Measurements from ENCODE around the gene ELOVL2.

DNA sequence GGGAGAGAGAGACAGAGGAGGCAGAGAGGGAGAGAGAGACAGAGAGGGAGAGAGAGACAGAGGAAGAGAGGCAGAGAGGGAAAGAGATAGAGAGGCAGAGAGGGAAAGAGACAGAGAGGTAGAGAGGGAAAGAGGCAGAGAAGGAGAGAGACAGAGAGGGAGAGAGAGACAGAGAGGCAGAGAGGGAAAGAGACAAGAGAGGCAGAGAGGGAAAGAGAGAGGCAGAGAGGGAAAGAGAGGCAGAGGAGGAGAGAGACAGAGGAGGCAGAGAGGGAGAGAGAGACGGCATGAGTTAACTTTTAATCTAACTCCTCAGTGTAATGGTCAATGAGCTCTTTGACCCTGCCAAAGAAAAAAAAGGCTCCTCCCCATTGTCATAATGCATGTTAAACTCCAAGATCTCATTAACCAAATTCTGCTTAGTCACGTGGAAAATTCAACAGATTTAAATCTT lies 7.1 kb downstream of the ELOVL2 start:
- no peak for TF ChIP-seq POLR2AphosphoS5 (IDR thresholded peaks at IDR 0.05)
- TF ChIP-seq, protein P1, sequence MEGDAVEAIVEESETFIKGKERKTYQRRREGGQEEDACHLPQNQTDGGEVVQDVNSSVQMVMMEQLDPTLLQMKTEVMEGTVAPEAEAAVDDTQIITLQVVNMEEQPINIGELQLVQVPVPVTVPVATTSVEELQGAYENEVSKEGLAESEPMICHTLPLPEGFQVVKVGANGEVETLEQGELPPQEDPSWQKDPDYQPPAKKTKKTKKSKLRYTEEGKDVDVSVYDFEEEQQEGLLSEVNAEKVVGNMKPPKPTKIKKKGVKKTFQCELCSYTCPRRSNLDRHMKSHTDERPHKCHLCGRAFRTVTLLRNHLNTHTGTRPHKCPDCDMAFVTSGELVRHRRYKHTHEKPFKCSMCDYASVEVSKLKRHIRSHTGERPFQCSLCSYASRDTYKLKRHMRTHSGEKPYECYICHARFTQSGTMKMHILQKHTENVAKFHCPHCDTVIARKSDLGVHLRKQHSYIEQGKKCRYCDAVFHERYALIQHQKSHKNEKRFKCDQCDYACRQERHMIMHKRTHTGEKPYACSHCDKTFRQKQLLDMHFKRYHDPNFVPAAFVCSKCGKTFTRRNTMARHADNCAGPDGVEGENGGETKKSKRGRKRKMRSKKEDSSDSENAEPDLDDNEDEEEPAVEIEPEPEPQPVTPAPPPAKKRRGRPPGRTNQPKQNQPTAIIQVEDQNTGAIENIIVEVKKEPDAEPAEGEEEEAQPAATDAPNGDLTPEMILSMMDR (IDR thresholded peaks at IDR 0.05) = no peak
- no peak for TF ChIP-seq POLR2A (IDR thresholded peaks at IDR 0.05)
- TF ChIP-seq EP300 (IDR thresholded peaks at IDR 0.05) = no peak

All from sigmoid colon (tissue), 4 donors.